ENCODE data around the gene ALX3. TPM values are rescaled to one million over a fixed set of nuclear protein-coding genes. Genes with fewer than 3 reads are reported as not detected.
A peak's percentile ranks its signal among the peaks of the same experiment; 100 is the strongest.
"Not testable (repeated sequence)": the region's sequence is repeated elsewhere in the genome, so short reads cannot be mapped to it uniquely, and the experiment has no call there.

The ALX3 gene
- polyA plus RNA-seq, 4 donors: not detected

DNA sequence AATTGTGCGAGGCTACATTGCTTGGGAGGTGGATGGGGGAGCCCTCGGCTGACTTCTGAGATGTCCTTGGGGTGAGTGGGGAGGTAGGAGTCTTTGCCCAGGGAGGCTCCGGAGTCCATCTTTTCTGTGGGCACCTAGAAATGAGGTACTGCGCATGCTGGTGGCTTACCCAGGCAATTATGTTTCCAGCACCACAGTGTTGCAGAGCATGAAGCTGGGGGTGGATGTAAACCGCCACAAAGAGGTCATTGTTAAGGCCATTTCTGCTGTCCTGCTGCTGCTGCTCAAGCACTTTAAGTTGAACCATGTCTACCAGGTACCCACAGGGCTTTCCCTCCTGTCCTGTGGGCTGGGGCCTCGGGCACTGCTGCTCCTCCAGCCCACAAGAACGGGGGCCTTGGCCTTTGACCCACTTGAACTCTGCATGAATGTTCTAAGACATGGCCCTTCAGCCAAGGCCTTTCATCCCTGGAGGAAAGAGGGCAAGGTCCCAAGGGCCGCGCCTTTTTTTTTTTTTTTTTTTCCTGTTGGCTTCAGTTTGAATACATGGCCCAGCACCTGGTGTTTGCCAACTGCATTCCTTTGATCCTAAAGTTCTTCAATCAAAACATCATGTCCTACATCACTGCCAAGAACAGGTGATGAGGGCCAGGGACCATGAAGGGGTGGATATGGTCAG is 21.4 kb downstream of the ALX3 start:
- DNase-seq (ENCODE audit: low read depth in 4 of 4, low spot score in 3 of 4): no peak

DNA sequence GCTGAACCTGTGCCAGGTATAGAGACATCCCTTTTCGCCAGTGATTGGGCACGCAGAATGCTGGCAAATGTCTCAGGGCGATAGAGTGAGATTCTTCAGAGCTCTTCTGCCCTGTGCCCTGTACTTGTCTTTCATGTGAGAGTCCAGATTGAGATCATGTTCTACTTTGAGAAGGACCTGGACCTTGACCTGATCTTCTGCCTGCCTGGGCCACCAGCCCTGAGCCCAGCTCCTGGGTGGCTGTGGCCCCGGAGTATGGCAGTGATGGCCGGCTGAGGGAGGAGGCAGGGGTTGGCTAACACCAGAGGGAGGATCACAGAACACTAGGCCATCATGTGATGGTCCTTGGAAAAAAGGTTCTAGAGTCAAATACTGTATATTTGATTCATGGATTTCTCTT is 22.2 kb downstream of the ALX3 start:
- DNase-seq (ENCODE audit: low read depth in 4 of 4, low spot score in 3 of 4): no peak

DNA sequence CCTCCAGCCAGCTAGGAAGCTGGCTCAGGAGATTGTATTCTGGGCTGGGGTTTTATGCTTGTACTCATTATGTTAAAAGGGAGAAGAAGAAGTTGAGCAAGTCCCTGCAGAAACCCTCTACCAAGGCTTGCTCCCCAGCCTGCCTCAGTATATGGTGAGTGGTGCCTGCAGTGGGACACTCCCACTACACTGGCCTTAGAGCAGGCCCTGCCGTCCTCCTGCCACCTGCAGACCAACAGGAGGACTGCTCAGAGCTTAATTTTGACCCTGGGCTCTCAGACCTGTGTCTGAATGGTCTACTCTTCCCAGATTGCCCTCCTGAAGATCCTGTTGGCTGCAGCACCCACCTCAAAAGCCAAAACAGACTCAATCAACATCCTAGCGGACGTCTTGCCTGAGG is 23.0 kb downstream of the ALX3 start:
- no peak for DNase-seq (ENCODE audit: low read depth in 4 of 4, low spot score in 3 of 4)

DNA sequence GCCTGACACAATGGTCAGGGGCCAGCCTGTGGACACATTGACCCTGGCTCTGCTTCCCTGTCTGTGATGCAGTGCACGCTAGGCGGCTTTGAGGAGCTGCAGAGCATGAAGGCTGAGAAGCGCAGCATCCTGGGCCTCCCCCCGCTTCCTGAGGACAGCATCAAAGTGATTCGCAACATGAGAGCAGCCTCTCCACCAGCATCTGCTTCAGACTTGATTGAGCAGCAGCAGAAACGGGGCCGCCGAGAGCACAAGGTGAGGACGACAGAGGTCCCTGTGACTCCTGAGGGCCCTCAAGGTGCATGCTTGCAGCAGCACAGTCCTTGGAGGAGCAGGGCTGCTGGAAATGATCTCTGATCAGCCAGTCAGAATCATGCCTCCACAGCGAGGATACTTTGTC is 27.5 kb downstream of the ALX3 start:
- no peak for DNase-seq (ENCODE audit: low read depth in 4 of 4, low spot score in 3 of 4)

DNA sequence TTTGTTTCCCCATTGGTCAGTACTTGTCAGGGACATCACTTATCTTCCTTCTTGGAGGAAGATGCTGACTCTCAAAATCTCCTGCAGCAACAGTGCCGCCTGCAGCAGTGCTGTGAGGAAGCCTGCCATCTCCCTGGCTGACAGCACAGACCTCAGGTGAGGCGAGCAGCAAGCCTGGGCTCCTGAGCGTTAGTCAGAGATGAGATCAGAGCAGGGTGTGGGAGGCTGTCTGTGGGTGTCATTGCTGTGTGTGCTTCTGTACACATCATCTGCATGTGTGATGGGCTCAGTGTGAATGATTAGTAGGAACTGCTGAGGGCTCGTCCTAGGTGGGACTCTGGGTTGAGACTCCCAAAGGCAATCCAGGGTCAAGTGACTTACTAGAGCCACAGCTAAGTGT is 29.9 kb downstream of the ALX3 start:
- DNase-seq (ENCODE audit: low read depth in 4 of 4, low spot score in 3 of 4): no peak

DNA sequence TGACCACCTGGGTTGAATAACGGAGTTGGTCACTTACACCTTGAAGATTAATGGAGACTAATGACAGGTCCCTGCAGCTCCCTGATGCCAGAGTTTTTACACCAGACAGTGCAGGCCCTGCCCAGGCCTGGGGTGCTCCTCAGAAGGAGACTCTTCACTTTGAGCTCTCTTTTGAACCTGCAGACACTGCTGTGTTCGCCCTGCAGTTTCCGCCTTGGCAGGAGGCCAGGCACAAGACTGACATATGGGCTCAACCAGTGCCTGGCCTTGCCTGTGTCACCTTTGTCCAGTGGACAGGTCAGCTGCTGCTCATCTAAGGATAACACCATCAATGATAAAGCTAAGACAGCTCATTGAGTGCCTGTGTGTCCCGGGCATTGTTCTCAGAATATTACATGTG is 30.8 kb downstream of the ALX3 start:
- DNase-seq (ENCODE audit: low read depth in 4 of 4, low spot score in 3 of 4): no peak

DNA sequence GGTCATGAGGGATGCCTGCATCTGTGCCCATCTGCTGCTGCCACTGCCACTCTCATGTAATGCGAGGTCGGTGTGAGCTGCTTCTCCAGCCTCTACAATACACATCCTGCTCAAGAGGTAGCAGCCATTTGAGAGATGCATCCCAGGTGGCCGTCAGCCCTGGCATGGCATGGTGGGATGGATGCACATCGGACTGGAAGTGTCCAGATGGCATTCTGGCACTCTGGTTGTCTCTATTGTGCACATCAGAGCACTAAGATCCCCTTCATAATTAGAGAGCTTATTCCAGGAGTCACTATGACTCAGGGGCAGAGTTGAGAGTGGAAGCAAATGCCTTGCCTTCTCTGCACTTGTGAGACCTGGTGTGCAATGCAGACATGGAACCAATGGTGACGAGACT is 32.2 kb downstream of the ALX3 start:
- DNase-seq (ENCODE audit: low read depth in 4 of 4, low spot score in 3 of 4): no peak

DNA sequence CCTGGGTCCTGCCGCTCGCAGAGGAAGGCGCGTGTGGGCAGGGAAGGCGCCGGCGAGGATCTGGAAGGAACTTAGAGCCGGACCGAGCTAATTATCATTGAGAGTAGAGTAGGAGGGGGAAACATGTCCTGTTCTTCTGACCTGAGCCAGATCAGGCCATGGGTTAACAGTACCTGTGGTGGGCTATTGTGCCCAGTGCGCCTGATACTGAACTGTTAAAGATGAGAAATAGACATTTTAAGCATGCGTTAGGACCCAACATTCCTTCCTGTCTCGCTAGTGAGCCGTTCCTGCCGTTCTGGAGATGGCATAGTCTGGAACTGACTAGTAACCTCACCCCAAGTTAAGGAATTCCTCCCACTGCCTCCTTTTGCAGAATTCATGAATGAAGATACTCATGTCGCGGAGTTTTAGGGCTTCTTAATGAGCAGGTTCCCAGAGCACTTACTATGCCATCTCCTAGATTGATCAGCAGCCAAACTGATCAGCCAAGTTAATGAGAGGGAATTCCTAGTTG is 35.2 kb downstream of the ALX3 start:
- DNase-seq (ENCODE audit: low read depth in 4 of 4, low spot score in 3 of 4): no peak

DNA sequence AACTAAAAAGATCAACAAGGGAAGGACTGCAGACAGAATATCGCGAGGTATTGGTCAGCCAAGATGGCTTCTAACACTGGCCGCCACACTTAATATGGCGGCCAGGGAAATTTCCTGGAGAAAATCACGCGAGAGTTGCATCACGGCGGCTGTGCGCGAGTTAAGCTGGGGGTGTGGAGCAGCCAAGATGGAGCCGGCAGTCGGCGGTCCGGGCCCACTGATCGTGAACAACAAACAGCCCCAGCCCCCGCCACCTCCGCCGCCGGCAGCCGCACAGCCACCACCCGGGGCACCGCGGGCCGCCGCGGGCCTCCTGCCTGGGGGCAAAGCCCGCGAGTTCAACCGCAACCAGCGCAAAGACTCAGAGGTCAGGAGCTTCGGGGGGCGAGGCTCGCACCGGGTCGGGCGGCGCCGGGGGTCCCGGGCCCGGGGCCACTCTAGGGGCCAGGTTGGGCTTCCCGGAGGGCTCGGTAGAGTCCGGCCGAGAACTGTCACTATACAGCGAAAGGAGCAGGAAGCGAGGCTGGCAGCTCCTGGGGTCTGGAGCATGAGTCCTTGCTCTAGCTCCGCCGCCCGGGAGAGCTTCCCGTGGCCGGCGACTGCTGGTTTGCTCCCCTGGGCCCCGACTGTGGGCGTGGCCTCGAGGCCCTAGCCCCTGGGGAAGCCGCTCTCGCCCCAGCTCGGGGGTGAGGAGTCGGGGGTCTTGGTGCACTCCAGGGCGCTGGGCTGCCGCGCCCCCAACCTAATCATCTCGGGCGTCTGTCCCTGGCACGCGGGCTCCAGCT is 35.8 kb downstream of the ALX3 start, which contains the start of gene STRIP1:
Gene STRIP1 (plus strand): TSS at position 174 of the 785 bp plus-strand sequence. CDS start 14 bp downstream, at position 188.
- peak; percentile 85 to 93 (median 90) for DNase-seq (ENCODE audit: low read depth in 4 of 4, low spot score in 3 of 4)

DNA sequence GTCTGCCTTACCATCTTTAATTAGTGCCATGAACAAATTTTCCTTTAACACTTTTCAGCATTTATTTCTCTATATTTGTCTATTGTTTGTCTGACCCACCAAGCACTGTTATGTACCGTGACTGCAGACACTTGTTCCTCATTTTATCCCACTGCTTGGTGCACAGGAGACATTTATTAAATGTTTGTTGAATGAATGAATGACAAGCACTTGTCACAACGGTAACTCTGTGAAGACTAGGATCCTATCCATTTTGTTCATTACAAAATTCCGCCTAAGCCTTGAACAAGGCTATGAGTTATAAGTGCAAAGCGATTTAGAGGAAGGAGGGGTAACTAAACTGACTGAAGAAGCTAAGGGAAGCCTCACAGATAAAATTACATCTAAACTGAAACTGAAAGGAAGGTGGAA is 36.4 kb downstream of the ALX3 start:
- no peak for DNase-seq (ENCODE audit: low read depth in 4 of 4, low spot score in 3 of 4)

DNA sequence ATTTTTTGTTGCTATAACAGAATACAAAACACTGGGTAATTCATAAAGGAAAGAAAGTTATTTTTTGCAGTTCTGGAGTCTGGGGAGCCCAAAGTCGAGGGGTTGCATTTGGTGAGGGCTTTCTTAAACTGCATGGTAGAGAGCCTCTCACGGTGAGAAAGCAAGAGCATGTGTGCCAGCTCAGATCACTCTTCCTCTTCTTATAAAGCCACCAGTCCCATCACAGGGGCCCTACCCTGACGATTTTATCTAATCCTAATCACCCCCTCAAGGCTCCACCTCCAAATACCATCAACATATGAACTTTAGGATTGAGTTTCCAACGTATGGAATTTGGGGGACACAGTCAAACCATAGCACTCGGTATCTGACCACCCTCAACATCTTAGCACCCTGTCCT is 37.1 kb downstream of the ALX3 start:
- no peak for DNase-seq (ENCODE audit: low read depth in 4 of 4, low spot score in 3 of 4)

DNA sequence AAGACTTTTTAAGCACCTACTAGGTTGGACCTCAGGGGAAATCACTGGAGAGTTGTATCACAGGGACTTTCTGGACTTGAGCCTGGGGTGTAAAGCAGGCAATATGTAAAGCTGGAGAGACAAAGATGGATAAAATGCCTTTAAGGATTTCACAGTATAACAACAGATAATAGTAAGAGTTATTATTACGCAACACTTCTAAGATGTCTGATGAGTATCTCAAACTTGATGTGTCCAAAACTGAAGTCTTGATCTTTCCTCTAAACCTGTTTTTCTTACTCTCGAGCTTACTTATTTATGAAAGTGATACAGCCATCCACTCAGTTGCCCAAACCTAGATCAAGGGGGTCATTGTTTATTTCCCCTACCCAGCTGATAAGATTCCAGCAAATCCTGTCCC is 38.1 kb downstream of the ALX3 start:
- DNase-seq (ENCODE audit: low read depth in 4 of 4, low spot score in 3 of 4): no peak

DNA sequence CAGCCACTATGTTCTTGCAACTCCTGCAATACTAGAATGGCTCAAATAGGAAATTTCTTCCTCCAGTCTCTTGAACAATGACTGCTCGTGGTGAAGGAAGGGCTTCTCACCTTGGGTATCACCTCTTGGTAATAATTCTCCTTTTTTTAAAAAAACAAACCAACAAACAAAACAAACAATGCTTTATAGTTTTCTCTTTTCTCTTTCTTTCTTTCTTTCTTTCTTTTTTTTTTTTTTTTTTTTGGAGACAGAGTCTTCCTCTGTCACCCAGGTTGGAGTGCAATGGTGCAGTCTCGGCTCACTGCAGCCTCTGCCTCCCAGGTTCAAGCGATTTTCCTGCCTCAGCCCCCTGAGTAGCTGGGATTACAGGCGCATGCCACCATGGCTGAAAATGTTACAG is 39.8 kb downstream of the ALX3 start:
- DNase-seq (ENCODE audit: low read depth in 4 of 4, low spot score in 3 of 4): not testable (repeated sequence)

DNA sequence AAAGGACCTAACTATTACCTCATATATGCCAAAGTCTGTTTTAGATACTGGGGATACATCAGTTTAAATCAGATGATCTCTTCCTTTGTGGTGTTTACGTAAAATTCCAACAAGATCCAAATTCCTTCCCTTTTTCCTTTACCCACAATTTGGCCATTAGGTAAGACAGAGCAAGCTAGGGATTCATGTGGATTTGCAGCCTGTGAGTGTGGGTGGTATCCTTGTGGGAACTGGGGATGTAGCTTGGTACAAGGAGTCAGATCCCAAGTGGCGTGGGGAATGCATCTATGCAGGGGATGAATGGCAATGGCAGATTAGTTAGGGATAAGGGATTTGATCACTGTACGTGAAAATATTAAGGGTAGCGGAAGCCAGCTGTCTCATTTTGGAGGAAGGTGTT is 45.9 kb downstream of the ALX3 start:
- DNase-seq (ENCODE audit: low read depth in 4 of 4, low spot score in 3 of 4): no peak

DNA sequence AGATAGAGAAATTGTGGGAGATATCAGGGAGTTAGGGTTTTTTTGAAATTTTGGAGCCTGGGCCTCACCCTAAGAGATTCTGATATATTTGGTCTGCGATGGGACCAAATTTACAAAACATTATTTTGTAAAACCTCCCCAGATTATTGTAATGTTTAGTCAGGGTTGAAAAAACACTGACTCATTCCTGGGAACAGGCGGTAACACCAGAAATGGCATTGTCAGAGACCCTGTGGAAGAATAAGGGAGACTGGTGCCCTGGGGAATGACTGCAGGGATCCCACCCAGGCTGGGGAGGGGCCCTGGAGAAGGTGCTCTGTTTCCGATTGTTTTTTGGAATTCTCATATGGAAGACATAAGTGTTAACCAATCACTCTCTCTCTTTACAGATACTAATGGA is 49.2 kb downstream of the ALX3 start:
- DNase-seq (ENCODE audit: low read depth in 4 of 4, low spot score in 3 of 4): no peak

DNA sequence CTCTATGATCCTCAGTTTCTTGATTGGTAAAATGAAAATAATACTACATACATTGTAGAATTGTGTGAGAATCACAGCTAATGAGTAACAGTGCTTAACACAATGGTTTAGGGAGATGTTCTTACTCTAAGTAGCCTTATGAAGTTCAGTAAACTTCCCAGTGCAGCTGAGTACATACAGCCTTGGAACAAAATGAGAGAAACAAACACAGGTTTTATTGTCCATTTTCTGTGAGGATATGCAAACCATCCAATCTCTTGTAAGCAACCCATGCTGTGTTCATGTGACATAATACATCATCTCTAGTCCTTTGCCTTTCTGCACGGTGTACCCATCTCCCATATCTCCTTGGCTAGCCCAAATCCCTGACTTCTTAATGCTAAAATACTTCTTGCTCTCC is 50.7 kb downstream of the ALX3 start:
- DNase-seq (ENCODE audit: low read depth in 4 of 4, low spot score in 3 of 4): no peak

DNA sequence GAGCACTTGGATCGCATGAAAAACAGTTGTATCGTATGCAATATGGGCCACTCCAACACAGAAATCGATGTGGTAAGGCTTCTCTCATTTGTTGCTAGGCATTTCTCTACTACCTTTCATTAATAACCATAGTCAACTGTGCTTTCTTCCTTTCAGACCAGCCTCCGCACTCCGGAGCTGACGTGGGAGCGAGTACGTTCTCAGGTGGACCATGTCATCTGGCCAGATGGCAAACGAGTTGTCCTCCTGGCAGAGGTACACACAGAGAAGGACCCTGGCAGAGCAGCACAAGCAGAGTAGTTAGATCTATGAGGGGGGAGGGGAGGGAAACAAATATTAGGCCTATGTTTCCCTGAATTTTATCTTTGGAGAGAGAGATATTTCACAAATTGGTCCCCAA is 52.1 kb downstream of the ALX3 start:
- no peak for DNase-seq (ENCODE audit: low read depth in 4 of 4, low spot score in 3 of 4)

DNA sequence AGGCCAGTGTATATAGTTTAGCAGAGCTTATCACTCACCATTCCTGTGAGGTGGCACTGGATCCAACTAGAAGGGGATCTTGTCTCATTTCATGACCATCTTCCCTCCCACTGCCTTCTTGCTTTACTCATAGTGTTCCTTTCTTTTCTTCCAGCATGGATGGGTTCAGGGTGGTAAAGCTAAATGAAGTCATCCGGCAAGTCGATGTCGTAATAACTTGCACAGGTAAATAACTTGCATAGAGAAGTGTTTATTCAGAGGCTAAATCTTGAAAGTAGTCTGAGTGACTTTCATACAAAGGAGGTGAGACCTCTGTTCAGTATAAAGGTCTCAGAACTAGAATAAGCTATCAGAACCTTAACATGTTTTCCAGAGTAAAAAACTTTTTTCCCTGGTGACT is 52.7 kb downstream of the ALX3 start:
- no peak for DNase-seq (ENCODE audit: low read depth in 4 of 4, low spot score in 3 of 4)

DNA sequence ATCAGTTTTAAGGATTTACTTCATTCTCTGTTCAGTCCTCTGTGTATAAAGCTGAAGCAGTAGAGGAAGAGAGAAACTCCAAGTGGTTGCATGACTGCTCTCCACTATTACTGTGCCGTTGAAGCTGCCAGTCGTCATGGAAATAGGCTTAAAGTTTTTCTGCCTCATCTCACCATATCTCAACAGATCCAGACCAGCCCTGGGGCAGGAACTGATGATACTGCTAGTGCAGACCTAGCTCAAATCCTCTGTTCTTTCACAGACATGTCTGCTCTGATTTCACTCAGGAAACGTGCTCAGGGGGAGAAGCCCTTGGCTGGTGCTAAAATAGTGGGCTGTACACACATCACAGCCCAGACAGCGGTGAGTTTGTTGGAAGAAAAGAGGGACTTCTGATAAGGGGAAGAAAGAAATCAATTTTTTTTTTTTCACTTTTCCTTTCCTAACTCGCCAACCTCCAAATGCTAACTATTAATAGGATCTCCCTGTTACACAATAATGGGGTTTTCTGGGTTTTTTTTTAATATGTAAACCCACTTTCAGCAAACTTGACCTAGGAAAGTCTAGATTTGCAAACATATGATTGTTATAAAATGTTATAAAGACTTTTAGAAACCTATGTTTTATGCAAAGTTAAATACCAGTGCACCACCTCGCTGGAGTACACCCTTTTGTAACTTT is 58.2 kb downstream of the ALX3 start:
- DNase-seq (ENCODE audit: low read depth in 4 of 4, low spot score in 3 of 4): no peak

DNA sequence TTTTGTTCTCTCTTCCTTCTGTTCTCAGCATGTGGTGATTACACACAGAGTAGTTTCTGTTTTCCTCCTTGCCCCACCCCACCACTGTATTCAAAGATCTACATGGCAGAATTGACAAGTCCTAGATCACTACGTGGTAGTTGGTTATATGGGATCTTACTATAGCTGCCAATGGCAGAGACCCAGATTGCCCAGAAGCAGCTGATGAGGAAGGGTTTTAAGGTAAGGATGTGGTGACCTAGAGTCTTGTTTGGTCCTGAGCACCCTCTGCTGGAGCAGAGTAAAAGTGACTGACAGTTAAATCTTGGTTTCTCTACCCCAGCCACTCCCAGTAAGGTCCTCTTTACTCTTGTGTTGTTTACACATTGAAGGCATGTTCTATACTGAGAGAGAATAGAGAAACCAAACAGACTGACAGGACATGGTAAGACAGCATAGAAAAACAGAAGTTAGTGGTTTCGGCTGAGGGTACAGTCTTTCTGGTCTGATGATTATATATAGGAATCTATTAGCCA is 58.9 kb downstream of the ALX3 start:
- no peak for DNase-seq (ENCODE audit: low read depth in 4 of 4, low spot score in 3 of 4)

Measured in left renal pelvis (tissue), 4 donors.